ENCODE data around the gene FHOD1. TPM values are rescaled to one million over a fixed set of nuclear protein-coding genes. Genes with fewer than 3 reads are reported as not detected.
A peak's percentile ranks its signal among the peaks of the same experiment; 100 is the strongest.

FHOD1 gene
- total and polyA plus RNA-seq, 9 of the 15 experiments (the other 6 are each of a cell fraction or from before 2014, with no cell fraction given), result 18.7 to 126 (median 32.3) TPM

DNA sequence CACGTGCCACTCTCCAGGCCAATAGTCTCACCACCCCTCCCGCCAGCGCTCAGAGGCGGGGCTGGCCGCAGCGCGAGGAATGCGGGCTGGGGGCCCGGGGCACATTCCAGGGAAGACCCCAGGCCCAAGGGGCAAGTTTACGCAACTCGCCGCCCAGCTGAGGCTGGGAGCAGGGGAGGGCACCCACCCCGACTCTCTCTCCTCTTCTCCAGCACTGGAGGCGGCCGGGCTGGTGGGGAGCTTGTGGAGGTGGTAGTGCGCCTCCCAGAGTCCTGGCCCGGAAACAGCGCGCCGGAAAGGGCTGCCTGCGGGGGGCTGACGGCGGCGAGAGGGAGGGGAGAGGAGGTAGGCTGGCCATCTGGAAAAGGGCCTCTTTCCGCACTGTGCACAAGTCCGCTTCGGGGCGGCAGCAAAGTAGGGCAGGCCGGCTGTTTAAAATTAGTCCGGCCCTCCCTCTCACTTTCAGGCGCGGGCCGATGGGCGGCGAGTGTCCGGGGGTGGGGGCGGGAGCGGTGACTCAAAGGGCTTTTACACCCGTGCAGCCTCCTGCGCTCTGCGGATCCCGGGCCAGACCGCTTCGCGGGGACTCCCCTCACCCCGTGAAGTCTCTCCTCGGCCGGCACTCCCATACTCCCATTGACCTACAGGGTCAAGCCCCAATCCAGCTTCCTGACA, 1.1 kb downstream of the FHOD1 start (continued):
- TF ChIP-seq, protein P1, sequence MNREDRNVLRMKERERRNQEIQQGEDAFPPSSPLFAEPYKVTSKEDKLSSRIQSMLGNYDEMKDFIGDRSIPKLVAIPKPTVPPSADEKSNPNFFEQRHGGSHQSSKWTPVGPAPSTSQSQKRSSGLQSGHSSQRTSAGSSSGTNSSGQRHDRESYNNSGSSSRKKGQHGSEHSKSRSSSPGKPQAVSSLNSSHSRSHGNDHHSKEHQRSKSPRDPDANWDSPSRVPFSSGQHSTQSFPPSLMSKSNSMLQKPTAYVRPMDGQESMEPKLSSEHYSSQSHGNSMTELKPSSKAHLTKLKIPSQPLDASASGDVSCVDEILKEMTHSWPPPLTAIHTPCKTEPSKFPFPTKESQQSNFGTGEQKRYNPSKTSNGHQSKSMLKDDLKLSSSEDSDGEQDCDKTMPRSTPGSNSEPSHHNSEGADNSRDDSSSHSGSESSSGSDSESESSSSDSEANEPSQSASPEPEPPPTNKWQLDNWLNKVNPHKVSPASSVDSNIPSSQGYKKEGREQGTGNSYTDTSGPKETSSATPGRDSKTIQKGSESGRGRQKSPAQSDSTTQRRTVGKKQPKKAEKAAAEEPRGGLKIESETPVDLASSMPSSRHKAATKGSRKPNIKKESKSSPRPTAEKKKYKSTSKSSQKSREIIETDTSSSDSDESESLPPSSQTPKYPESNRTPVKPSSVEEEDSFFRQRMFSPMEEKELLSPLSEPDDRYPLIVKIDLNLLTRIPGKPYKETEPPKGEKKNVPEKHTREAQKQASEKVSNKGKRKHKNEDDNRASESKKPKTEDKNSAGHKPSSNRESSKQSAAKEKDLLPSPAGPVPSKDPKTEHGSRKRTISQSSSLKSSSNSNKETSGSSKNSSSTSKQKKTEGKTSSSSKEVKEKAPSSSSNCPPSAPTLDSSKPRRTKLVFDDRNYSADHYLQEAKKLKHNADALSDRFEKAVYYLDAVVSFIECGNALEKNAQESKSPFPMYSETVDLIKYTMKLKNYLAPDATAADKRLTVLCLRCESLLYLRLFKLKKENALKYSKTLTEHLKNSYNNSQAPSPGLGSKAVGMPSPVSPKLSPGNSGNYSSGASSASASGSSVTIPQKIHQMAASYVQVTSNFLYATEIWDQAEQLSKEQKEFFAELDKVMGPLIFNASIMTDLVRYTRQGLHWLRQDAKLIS (CRISPR knock-in tag; IDR thresholded peaks at IDR 0.05), result no peak
- TF ChIP-seq ZNF12 (CRISPR knock-in tag; IDR thresholded peaks at IDR 0.05), result 0 out of 2 replicates have a peak, but pooled peaks have one; percentile 62
- TF ChIP-seq, protein P2, sequence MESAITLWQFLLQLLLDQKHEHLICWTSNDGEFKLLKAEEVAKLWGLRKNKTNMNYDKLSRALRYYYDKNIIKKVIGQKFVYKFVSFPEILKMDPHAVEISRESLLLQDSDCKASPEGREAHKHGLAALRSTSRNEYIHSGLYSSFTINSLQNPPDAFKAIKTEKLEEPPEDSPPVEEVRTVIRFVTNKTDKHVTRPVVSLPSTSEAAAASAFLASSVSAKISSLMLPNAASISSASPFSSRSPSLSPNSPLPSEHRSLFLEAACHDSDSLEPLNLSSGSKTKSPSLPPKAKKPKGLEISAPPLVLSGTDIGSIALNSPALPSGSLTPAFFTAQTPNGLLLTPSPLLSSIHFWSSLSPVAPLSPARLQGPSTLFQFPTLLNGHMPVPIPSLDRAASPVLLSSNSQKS (CRISPR knock-in tag; IDR thresholded peaks at IDR 0.05), result no peak
- TF ChIP-seq SMAD1 (IDR thresholded peaks at IDR 0.05; ENCODE audit: low read depth, low read length, partially characterized antibody), result no peak
- TF ChIP-seq, protein P3, sequence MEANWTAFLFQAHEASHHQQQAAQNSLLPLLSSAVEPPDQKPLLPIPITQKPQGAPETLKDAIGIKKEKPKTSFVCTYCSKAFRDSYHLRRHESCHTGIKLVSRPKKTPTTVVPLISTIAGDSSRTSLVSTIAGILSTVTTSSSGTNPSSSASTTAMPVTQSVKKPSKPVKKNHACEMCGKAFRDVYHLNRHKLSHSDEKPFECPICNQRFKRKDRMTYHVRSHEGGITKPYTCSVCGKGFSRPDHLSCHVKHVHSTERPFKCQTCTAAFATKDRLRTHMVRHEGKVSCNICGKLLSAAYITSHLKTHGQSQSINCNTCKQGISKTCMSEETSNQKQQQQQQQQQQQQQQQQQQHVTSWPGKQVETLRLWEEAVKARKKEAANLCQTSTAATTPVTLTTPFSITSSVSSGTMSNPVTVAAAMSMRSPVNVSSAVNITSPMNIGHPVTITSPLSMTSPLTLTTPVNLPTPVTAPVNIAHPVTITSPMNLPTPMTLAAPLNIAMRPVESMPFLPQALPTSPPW (CRISPR knock-in tag; IDR thresholded peaks at IDR 0.05), result peak; percentile 94
- TF ChIP-seq EWSR1 (IDR thresholded peaks at IDR 0.05; ENCODE audit: borderline replicate concordance, low read depth, partially characterized antibody), result no peak
- no peak for TF ChIP-seq ZNF274 (IDR thresholded peaks at IDR 0.05; ENCODE audit: borderline replicate concordance, low read depth, low read length)
- no peak for TF ChIP-seq ZNF561 (CRISPR knock-in tag; conservative IDR thresholded peaks at IDR 0.05)
- TF ChIP-seq SAFB2 (IDR thresholded peaks at IDR 0.05; ENCODE audit: borderline replicate concordance, low read depth, low read length, severe bottlenecking), result no peak
- no peak for TF ChIP-seq SOX6 (IDR thresholded peaks at IDR 0.05)
- TF ChIP-seq NCOA2 (IDR thresholded peaks at IDR 0.05; ENCODE audit: partially characterized antibody in 2 of 2), result no peak
- TF ChIP-seq, protein P4, sequence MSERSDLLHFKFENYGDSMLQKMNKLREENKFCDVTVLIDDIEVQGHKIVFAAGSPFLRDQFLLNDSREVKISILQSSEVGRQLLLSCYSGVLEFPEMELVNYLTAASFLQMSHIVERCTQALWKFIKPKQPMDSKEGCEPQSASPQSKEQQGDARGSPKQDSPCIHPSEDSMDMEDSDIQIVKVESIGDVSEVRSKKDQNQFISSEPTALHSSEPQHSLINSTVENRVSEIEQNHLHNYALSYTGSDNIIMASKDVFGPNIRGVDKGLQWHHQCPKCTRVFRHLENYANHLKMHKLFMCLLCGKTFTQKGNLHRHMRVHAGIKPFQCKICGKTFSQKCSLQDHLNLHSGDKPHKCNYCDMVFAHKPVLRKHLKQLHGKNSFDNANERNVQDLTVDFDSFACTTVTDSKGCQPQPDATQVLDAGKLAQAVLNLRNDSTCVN (CRISPR knock-in tag; IDR thresholded peaks at IDR 0.05), result no peak
- TF ChIP-seq MECOM (CRISPR knock-in tag; IDR thresholded peaks at IDR 0.05), result no peak
- TF ChIP-seq, protein P5, sequence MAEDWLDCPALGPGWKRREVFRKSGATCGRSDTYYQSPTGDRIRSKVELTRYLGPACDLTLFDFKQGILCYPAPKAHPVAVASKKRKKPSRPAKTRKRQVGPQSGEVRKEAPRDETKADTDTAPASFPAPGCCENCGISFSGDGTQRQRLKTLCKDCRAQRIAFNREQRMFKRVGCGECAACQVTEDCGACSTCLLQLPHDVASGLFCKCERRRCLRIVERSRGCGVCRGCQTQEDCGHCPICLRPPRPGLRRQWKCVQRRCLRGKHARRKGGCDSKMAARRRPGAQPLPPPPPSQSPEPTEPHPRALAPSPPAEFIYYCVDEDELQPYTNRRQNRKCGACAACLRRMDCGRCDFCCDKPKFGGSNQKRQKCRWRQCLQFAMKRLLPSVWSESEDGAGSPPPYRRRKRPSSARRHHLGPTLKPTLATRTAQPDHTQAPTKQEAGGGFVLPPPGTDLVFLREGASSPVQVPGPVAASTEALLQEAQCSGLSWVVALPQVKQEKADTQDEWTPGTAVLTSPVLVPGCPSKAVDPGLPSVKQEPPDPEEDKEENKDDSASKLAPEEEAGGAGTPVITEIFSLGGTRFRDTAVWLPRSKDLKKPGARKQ (CRISPR knock-in tag; IDR thresholded peaks at IDR 0.05), result no peak
- no peak for TF ChIP-seq ZEB2 (IDR thresholded peaks at IDR 0.05)
- TF ChIP-seq FIP1L1 (IDR thresholded peaks at IDR 0.05; ENCODE audit: low read depth, low read length, poor library complexity, severe bottlenecking), result peak; percentile 23
- TF ChIP-seq ETS2 (tag; IDR thresholded peaks at IDR 0.05; ENCODE audit: borderline replicate concordance, poor library complexity, severe bottlenecking), result no peak
- TF ChIP-seq MEIS2 (IDR thresholded peaks at IDR 0.05; ENCODE audit: partially characterized antibody), result no peak

All from K562 (cell line).